Measurements from ENCODE around the gene PPP2R2C.

The PPP2R2C gene

DNA sequence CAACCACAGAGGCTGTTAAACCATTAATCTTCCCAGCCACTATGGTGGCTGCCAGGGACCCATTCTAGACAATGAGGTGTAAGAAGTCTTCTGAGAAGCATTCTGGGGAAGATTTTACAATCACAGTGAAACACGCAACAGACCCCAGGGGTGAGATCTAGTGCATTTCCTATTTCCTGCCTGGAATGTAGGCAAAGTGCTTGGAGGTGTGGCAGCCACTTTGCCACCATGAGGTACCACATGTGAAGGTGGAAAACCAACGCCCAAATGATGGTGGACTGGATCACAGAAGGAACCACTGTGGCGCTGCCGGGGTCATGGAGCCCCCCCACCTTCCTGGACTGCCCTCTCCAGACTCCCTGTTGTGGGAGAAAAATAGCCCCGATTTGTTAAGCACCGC lies 140.9 kb downstream of the PPP2R2C start:
- no peaks in the 10 kb centered on the region for H3K4me1 ChIP-seq (ENCODE audit: insufficient read depth, low read length, poor library complexity, severe bottlenecking)
- no peak overlapping the region for H3K4me2 ChIP-seq (ENCODE audit: low read depth, low read length, poor library complexity, severe bottlenecking)
- H3K9me2 ChIP-seq (replicated peaks; ENCODE audit: low read depth, low read length), result no peaks in the 10 kb centered on the region
- no peaks in the 10 kb centered on the region for H3F3A ChIP-seq (ENCODE audit: low read depth)
- H3K36me3 ChIP-seq (ENCODE audit: insufficient read depth, low read length), result no peaks in the 10 kb centered on the region
- H4K20me1 ChIP-seq (ENCODE audit: insufficient read depth, low read length, poor library complexity, severe bottlenecking), result no peaks in the 10 kb centered on the region
- no peaks in the 10 kb centered on the region for H3K9me3 ChIP-seq (ENCODE audit: insufficient read depth, low read depth, low read length)
- no peaks in the 10 kb centered on the region for H3K79me2 ChIP-seq (ENCODE audit: insufficient read depth, low read length)
- H2AFZ ChIP-seq (ENCODE audit: low read length), result no peak overlapping the region
- no peak overlapping the region for H3K9ac ChIP-seq (ENCODE audit: low read depth, low read length, poor library complexity, severe bottlenecking)
- H3K27me3 ChIP-seq (ENCODE audit: insufficient read depth, low read length, poor library complexity, severe bottlenecking), result no peaks in the 10 kb centered on the region
- no peak for TF ChIP-seq EZH2phosphoT487 (IDR thresholded peaks at IDR 0.05; ENCODE audit: borderline replicate concordance)
- TF ChIP-seq, protein P1, sequence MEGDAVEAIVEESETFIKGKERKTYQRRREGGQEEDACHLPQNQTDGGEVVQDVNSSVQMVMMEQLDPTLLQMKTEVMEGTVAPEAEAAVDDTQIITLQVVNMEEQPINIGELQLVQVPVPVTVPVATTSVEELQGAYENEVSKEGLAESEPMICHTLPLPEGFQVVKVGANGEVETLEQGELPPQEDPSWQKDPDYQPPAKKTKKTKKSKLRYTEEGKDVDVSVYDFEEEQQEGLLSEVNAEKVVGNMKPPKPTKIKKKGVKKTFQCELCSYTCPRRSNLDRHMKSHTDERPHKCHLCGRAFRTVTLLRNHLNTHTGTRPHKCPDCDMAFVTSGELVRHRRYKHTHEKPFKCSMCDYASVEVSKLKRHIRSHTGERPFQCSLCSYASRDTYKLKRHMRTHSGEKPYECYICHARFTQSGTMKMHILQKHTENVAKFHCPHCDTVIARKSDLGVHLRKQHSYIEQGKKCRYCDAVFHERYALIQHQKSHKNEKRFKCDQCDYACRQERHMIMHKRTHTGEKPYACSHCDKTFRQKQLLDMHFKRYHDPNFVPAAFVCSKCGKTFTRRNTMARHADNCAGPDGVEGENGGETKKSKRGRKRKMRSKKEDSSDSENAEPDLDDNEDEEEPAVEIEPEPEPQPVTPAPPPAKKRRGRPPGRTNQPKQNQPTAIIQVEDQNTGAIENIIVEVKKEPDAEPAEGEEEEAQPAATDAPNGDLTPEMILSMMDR (conservative IDR thresholded peaks at IDR 0.05; ENCODE audit: low read length), result no peak
- H3K4me3 ChIP-seq (ENCODE audit: low read length, poor library complexity, severe bottlenecking), result no peak overlapping the region

DNA sequence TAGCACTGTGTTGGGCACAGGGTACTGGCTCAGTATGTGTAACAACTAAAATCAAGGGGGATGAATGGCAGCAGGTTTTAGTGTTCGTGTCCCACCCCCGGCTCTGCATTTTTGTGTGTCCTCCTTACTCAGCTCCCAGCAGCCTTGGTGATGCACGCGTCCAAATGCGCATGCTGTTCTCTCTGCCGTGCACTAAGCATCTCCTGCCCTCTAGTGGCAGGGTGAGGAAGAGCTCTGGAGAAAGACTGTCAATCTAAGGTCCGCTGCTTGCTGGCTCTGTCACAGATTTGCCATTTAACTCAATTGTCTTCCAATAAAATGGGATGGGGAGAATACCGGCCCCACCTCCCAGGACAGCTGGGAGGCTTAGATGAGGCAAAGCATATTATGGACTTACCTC lies 141.4 kb downstream of the PPP2R2C start:
- Histone ChIP-seq H3K9ac (ENCODE audit: low read depth, low read length, poor library complexity, severe bottlenecking) (no peak overlapping the region), H3K36me3 (ENCODE audit: insufficient read depth, low read length) (no peaks in the 10 kb centered on the region), H2AFZ (ENCODE audit: low read length) (no peak overlapping the region), H4K20me1 (ENCODE audit: insufficient read depth, low read length, poor library complexity, severe bottlenecking) (no peaks in the 10 kb centered on the region), H3K79me2 (ENCODE audit: insufficient read depth, low read length) (no peaks in the 10 kb centered on the region), H3K27me3 (ENCODE audit: insufficient read depth, low read length, poor library complexity, severe bottlenecking) (no peaks in the 10 kb centered on the region), H3K4me2 (ENCODE audit: low read depth, low read length, poor library complexity, severe bottlenecking) (no peak overlapping the region), H3K9me2 (replicated peaks; ENCODE audit: low read depth, low read length) (no peaks in the 10 kb centered on the region), H3F3A (ENCODE audit: low read depth) (no peaks in the 10 kb centered on the region), H3K4me1 (ENCODE audit: insufficient read depth, low read length, poor library complexity, severe bottlenecking) (no peaks in the 10 kb centered on the region), H3K4me3 (ENCODE audit: low read length, poor library complexity, severe bottlenecking) (no peak overlapping the region), H3K9me3 (ENCODE audit: insufficient read depth, low read depth, low read length) (no peaks in the 10 kb centered on the region)
- TF ChIP-seq, protein P1 (conservative IDR thresholded peaks at IDR 0.05; ENCODE audit: low read length), result peak; percentile 86
- TF ChIP-seq EZH2phosphoT487 (IDR thresholded peaks at IDR 0.05; ENCODE audit: borderline replicate concordance), result no peak

DNA sequence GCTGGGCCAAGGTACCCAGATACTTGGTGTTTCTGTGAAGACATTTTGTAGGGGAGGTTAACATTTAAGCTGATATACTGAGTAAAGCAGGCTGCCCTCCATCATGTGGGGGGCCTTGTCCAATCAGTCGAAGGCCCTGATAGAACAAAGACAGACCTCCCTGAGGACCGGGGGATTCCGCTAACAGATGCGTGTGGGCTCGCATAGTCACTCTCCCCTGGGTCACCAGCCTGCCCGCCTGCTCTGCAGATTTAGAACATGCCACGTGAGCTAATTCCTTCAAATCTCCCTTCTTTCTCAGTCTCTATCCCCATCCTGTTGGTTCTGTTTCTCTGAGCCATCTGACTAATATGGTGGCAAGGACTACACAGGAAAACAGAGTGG lies 142.0 kb downstream of the PPP2R2C start:
- Histone ChIP-seq H3K36me3 (ENCODE audit: insufficient read depth, low read length) (no peaks in the 10 kb centered on the region), H3K4me2 (ENCODE audit: low read depth, low read length, poor library complexity, severe bottlenecking) (no peak overlapping the region), H3F3A (ENCODE audit: low read depth) (no peaks in the 10 kb centered on the region), H3K9me2 (replicated peaks; ENCODE audit: low read depth, low read length) (no peaks in the 10 kb centered on the region), H3K27me3 (ENCODE audit: insufficient read depth, low read length, poor library complexity, severe bottlenecking) (peaks cover 2% of the 10 kb centered on the region), H2AFZ (ENCODE audit: low read length) (no peak overlapping the region), H3K9me3 (ENCODE audit: insufficient read depth, low read depth, low read length) (no peaks in the 10 kb centered on the region), H4K20me1 (ENCODE audit: insufficient read depth, low read length, poor library complexity, severe bottlenecking) (no peaks in the 10 kb centered on the region), H3K4me1 (ENCODE audit: insufficient read depth, low read length, poor library complexity, severe bottlenecking) (no peaks in the 10 kb centered on the region), H3K79me2 (ENCODE audit: insufficient read depth, low read length) (no peaks in the 10 kb centered on the region), H3K4me3 (ENCODE audit: low read length, poor library complexity, severe bottlenecking) (no peak overlapping the region), H3K9ac (ENCODE audit: low read depth, low read length, poor library complexity, severe bottlenecking) (no peak overlapping the region)
- TF ChIP-seq, protein P1 (conservative IDR thresholded peaks at IDR 0.05; ENCODE audit: low read length), result no peak
- TF ChIP-seq EZH2phosphoT487 (IDR thresholded peaks at IDR 0.05; ENCODE audit: borderline replicate concordance), result no peak
